HEK293 (cell line): Measurements from ENCODE around the gene PLCG2.
A peak's percentile ranks its signal among the peaks of the same experiment; 100 is the strongest.

Source experiments
- CTCF ChIA-PET: fragments of 350-600 bp; formaldehyde crosslinking; extraction: SDS; loops from one replicate; lab custom pipeline; 2021; ENCODE audit warnings: antibody characterized with exemption; lab: Yijun Ruan, JAX
- POLR2A ChIA-PET: fragments of 300-600 bp; formaldehyde crosslinking; extraction: SDS; loops from one replicate; lab custom pipeline; 2020; ENCODE audit warnings: antibody characterized with exemption, inconsistent platforms; lab: Yijun Ruan, JAX
- H3K27ac ChIP-seq: fragments of 200-500 bp; sonication (Bioruptor generic); 2 replicates; pipeline ENCODE4 v1.5.1; 2014; ENCODE audit warnings: low read depth, low read length, control low read depth, inconsistent platforms; ENCODE audit errors: extremely low read depth
- H3K36me3 ChIP-seq, 2 experiments: fragments of 200-500 bp in 1 of 2; sonication (Bioruptor generic) in 1 of 2; 1 replicate in 1 of 2; 2 replicates in 1 of 2; pipeline ENCODE4 v1.5.1; 2014 to 2017; ENCODE audit warnings: inconsistent platforms in 2 of 2, low read length in 2 of 2; ENCODE audit not compliant: control insufficient read depth in 2 of 2, insufficient read depth in 1 of 2
- H3K4me1 ChIP-seq: fragments of 200-500 bp; sonication (Bioruptor generic); 2 replicates; pipeline ENCODE4 v1.5.1; 2014; ENCODE audit warnings: mild to moderate bottlenecking, low read length, inconsistent platforms; ENCODE audit not compliant: control insufficient read depth, insufficient read depth
- H3K4me3 ChIP-seq: 2 replicates; pipeline ENCODE4 v1.5.1; 2011; ENCODE audit warnings: low read depth, mild to moderate bottlenecking, control low read depth, low read length, moderate library complexity
- H3K9me3 ChIP-seq: fragments of 200-500 bp; sonication (Bioruptor generic); 2 replicates; pipeline ENCODE4 v1.5.1; 2014; ENCODE audit warnings: low read depth, low read length, inconsistent platforms; ENCODE audit not compliant: control insufficient read depth, insufficient read depth
- PATZ1 ChIP-seq: fragments of 450-650 bp; formaldehyde crosslinking; IDR thresholded peaks from 2 replicates; pipeline ENCODE4 v1.5.1; 2016; ENCODE audit warnings: missing biosample characterization, missing genetic modification characterization
- ZBTB20 ChIP-seq: fragments of 450-650 bp; formaldehyde crosslinking; IDR thresholded peaks from 2 replicates; pipeline ENCODE4 v1.5.1; 2016; ENCODE audit warnings: missing biosample characterization, missing genetic modification characterization
- ZNF112 ChIP-seq: fragments of 450-650 bp; formaldehyde crosslinking; IDR thresholded peaks from 2 replicates; pipeline ENCODE4 v1.5.0; 2017; ENCODE audit warnings: missing biosample characterization, missing genetic modification characterization
- ZNF16 ChIP-seq: fragments of 450-650 bp; formaldehyde crosslinking; IDR thresholded peaks from 2 replicates; pipeline ENCODE4 v1.5.1; 2016; ENCODE audit warnings: low read depth, missing biosample characterization, missing genetic modification characterization
- ZNF26 ChIP-seq: fragments of 450-650 bp; formaldehyde crosslinking; IDR thresholded peaks from 2 replicates; pipeline ENCODE4 v1.5.1; 2016; ENCODE audit warnings: missing biosample characterization, missing genetic modification characterization
- ZNF362 ChIP-seq: fragments of 450-650 bp; formaldehyde crosslinking; IDR thresholded peaks from 2 replicates; pipeline ENCODE4 v1.5.1; 2016; ENCODE audit warnings: missing biosample characterization, missing genetic modification characterization
- ZNF529 ChIP-seq: fragments of 450-650 bp; formaldehyde crosslinking; IDR thresholded peaks from 2 replicates; pipeline ENCODE4 v1.5.1; 2017; ENCODE audit warnings: missing genetic modification characterization, missing biosample characterization; ENCODE audit not compliant: insufficient replicate concordance
- ZXDB ChIP-seq: fragments of 450-650 bp; formaldehyde crosslinking; IDR thresholded peaks from 2 replicates; pipeline ENCODE4 v1.5.1; 2016; ENCODE audit warnings: missing biosample characterization, missing genetic modification characterization
- TF ChIP-seq, protein P1 (sequence below): fragments of 450-650 bp; formaldehyde crosslinking; IDR thresholded peaks from 2 replicates; pipeline ENCODE4 v1.5.1; 2016; ENCODE audit warnings: missing biosample characterization, missing genetic modification characterization
- TF ChIP-seq, protein P2 (sequence below): fragments of 450-650 bp; formaldehyde crosslinking; IDR thresholded peaks from 2 replicates; pipeline ENCODE4 v1.5.1; 2017; ENCODE audit warnings: missing biosample characterization, missing genetic modification characterization
- TF ChIP-seq, protein P3 (sequence below): fragments of 450-650 bp; formaldehyde crosslinking; IDR thresholded peaks from 2 replicates; pipeline ENCODE4 v1.5.1; 2016; ENCODE audit warnings: missing biosample characterization, missing genetic modification characterization

PLCG2 gene

DNA sequence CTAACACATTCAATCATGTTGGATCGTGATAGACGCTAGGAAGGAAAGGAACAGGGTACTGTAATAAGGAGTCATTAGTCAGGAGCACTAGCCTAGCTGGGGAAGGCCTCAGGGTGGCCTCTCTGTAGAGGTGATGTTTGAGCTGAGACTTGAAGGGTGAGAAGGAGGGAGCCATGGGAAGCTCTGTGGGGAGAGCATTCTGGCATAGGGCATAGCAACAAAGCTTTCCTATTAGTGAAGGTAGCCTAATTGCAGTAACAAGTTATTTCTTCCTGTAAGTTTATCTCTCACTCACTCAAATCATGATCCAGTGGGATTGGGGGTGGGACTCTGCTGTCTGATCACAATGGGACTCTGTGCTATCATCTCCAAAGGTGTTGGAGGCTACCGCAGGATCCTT lies 16.1 kb downstream of the PLCG2 start:
- POLR2A ChIA-PET = no interaction called here
- CTCF ChIA-PET = no interaction called here
- no peaks in the 10 kb centered on the region for H3K4me1 ChIP-seq
- peak; percentile 54; the same call in 1 of the 2 replicates for TF ChIP-seq ZNF16 (tag by site-specific recombination)
- TF ChIP-seq, protein P1, sequence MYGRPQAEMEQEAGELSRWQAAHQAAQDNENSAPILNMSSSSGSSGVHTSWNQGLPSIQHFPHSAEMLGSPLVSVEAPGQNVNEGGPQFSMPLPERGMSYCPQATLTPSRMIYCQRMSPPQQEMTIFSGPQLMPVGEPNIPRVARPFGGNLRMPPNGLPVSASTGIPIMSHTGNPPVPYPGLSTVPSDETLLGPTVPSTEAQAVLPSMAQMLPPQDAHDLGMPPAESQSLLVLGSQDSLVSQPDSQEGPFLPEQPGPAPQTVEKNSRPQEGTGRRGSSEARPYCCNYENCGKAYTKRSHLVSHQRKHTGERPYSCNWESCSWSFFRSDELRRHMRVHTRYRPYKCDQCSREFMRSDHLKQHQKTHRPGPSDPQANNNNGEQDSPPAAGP (tag by site-specific recombination) = no peak
- TF ChIP-seq, all 188 proteins: peak for 1
- H3K9me3 ChIP-seq = no peaks in the 10 kb centered on the region
- H3K27ac ChIP-seq = no peak overlapping the region
- no peak overlapping the region for H3K4me3 ChIP-seq
- no peaks in the 10 kb centered on the region for H3K36me3 ChIP-seq

DNA sequence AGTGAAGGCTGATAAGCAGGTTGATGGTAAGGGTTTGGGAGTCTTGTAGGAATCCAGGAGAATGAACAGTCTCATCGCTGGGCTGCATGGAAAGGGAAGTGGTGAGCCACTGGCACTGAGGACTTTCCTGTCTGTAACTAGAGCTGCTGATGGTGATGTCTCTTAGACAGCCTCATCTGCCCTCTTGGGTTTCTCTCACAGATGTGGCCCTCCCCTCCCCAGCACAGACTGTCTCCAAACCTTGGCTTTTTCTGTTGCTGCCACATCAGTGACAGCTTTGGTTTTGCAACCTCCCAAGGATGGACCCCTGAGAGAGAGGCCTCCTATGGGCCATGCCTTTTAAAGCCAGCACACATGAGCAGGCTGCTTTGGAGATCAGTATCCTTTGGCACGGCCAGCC lies 16.9 kb downstream of the PLCG2 start:
- POLR2A ChIA-PET = no interaction called here
- Histone ChIP-seq H3K4me1 (no peaks in the 10 kb centered on the region), H3K36me3 (no peaks in the 10 kb centered on the region)
- CTCF ChIA-PET = no interaction called here
- TF ChIP-seq ZNF529 (tag by site-specific recombination) (no peak), ZXDB (tag by site-specific recombination) (no peak), ZNF112 (tag by site-specific recombination) (no peak), ZNF362 (tag by site-specific recombination) (no peak)
- TF ChIP-seq, protein P2, sequence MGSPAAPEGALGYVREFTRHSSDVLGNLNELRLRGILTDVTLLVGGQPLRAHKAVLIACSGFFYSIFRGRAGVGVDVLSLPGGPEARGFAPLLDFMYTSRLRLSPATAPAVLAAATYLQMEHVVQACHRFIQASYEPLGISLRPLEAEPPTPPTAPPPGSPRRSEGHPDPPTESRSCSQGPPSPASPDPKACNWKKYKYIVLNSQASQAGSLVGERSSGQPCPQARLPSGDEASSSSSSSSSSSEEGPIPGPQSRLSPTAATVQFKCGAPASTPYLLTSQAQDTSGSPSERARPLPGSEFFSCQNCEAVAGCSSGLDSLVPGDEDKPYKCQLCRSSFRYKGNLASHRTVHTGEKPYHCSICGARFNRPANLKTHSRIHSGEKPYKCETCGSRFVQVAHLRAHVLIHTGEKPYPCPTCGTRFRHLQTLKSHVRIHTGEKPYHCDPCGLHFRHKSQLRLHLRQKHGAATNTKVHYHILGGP (tag by site-specific recombination) = no peak
- TF ChIP-seq, protein P3, sequence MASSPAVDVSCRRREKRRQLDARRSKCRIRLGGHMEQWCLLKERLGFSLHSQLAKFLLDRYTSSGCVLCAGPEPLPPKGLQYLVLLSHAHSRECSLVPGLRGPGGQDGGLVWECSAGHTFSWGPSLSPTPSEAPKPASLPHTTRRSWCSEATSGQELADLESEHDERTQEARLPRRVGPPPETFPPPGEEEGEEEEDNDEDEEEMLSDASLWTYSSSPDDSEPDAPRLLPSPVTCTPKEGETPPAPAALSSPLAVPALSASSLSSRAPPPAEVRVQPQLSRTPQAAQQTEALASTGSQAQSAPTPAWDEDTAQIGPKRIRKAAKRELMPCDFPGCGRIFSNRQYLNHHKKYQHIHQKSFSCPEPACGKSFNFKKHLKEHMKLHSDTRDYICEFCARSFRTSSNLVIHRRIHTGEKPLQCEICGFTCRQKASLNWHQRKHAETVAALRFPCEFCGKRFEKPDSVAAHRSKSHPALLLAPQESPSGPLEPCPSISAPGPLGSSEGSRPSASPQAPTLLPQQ (tag by site-specific recombination) = no peak
- TF ChIP-seq, all 188 proteins: peak for 0
- H3K27ac ChIP-seq = no peak overlapping the region
- no peaks in the 10 kb centered on the region for H3K9me3 ChIP-seq
- no peak overlapping the region for H3K4me3 ChIP-seq

DNA sequence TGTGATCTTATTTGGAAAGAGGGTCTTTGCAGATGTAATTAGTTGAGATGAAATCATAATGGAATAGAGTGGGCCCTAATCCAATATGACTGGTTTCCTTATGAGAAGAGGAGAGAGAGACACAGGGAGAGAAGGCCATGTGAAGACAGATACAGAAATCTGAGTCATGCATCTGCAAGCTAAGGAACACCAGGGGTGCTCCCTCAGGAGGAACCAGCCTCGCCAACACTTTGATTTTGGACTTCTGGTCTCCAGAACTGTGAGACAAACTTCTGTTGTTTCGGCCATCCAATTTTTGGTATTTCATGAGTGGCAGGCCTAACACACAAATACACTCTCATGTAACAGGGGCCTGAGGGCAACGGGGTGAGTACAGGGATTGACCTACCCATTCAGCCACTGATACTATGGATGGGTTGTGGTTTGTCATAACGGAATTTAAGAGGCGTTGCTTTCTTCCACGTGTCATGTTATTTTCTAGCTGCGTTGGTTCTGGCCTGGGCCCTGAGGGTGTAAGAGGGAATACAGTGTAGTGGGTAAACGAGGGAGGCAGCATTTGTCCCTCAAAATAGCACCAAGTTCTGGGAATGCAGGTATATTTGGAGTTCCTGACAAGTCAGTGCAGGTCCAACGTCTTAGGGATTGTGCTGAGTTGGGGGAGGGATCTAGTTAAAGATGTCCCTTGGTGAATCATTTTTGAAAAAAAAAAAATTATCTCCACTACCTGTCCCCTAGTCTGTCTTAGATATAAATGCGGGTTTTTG lies 17.7 kb downstream of the PLCG2 start:
- ChIA-PET POLR2A (no interaction called here), CTCF (no interaction called here)
- H3K27ac ChIP-seq = no peak overlapping the region
- no peaks in the 10 kb centered on the region for H3K4me1 ChIP-seq
- H3K9me3 ChIP-seq = no peaks in the 10 kb centered on the region
- TF ChIP-seq ZNF26 (tag by site-specific recombination) (no peak), PATZ1 (tag by site-specific recombination) (no peak), ZBTB20 (no peak)
- no peaks in the 10 kb centered on the region for H3K36me3 ChIP-seq
- H3K4me3 ChIP-seq = no peak overlapping the region
